HepG2 (cell line): ENCODE measurements around the gene FAIM. TPM values are rescaled to one million over a fixed set of nuclear protein-coding genes. Genes with fewer than 3 reads are reported as not detected.

ENCODE experiments used
- ELF4 ChIP-seq: sonication (generic); formaldehyde crosslinking; IDR thresholded peaks from 2 replicates; pipeline ENCODE4 v1.5.0; 2020; ENCODE audit warnings: missing genetic modification reagents, mild to moderate bottlenecking, moderate library complexity, borderline replicate concordance
- FOXK1 ChIP-seq: sonication (generic); formaldehyde crosslinking; IDR thresholded peaks from 2 replicates; pipeline ENCODE4 v1.4.0; 2020; ENCODE audit warnings: low read depth, missing genetic modification reagents, borderline replicate concordance
- HBP1 ChIP-seq: IDR thresholded peaks from 2 replicates; pipeline ENCODE4 v1.6.1; 2016; ENCODE audit warnings: low read depth, control low read depth
- HNRNPH1 ChIP-seq: fragments of 200-400 bp; formaldehyde crosslinking; optimal IDR thresholded peaks from 2 replicates; pipeline ENCODE3; 2017; ENCODE audit warnings: mild to moderate bottlenecking, low read depth, low read length
- HNRNPL ChIP-seq: fragments of 200-400 bp; formaldehyde crosslinking; IDR thresholded peaks from 2 replicates; pipeline ENCODE4 v1.6.1; 2017; ENCODE audit warnings: mild to moderate bottlenecking, low read depth, low read length
- KLF6 ChIP-seq: IDR thresholded peaks from 2 replicates; pipeline ENCODE4 v1.8.0; 2016; ENCODE audit warnings: missing biosample characterization, missing genetic modification reagents
- MTA1 ChIP-seq: sonication (generic); formaldehyde crosslinking; IDR thresholded peaks from 2 replicates; pipeline ENCODE4 v1.4.0; 2020; ENCODE audit warnings: missing genetic modification reagents, mild to moderate bottlenecking, borderline replicate concordance
- SALL2 ChIP-seq: sonication (generic); formaldehyde crosslinking; IDR thresholded peaks from 2 replicates; pipeline ENCODE4 v1.8.1; 2023; ENCODE audit warnings: mild to moderate bottlenecking, missing genetic modification reagents, inconsistent platforms
- SNRNP70 ChIP-seq: fragments of 200-400 bp; formaldehyde crosslinking; IDR thresholded peaks from 2 replicates; pipeline ENCODE4 v1.6.1; 2017; ENCODE audit warnings: mild to moderate bottlenecking, low read depth, low read length, moderate library complexity
- TAF15 ChIP-seq: fragments of 200-400 bp; formaldehyde crosslinking; IDR thresholded peaks from one replicate; pipeline ENCODE4 v1.6.1; 2018; ENCODE audit warnings: mild to moderate bottlenecking, low read depth, low read length; ENCODE audit not compliant: poor library complexity, severe bottlenecking
- TBX3 ChIP-seq: fragments of 450-650 bp; IDR thresholded peaks from 2 replicates; pipeline ENCODE4 v1.6.1; 2017; ENCODE audit warnings: antibody characterized with exemption, mild to moderate bottlenecking, inconsistent platforms, borderline replicate concordance
- ZMYM2 ChIP-seq: sonication (generic); formaldehyde crosslinking; IDR thresholded peaks from 2 replicates; pipeline ENCODE4 v1.8.0; 2022; ENCODE audit warnings: mild to moderate bottlenecking, missing genetic modification reagents
- ZNF205 ChIP-seq: IDR thresholded peaks from 2 replicates; pipeline ENCODE4 v1.6.1; 2018; ENCODE audit warnings: missing biosample characterization, missing genetic modification reagents
- ZNF468 ChIP-seq: sonication (generic); formaldehyde crosslinking; IDR thresholded peaks from 2 replicates; pipeline ENCODE4 v1.8.0; 2022; ENCODE audit warnings: mild to moderate bottlenecking, moderate library complexity, missing genetic modification reagents
- ZNF567 ChIP-seq: sonication (generic); formaldehyde crosslinking; IDR thresholded peaks from 2 replicates; pipeline ENCODE4 v1.8.1; 2023; ENCODE audit warnings: mild to moderate bottlenecking, missing genetic modification reagents, borderline replicate concordance
- ZNF644 ChIP-seq: IDR thresholded peaks from 2 replicates; pipeline ENCODE4 v1.6.1; 2016; ENCODE audit warnings: low read depth
- ZNF781 ChIP-seq: sonication (generic); formaldehyde crosslinking; IDR thresholded peaks from 2 replicates; pipeline ENCODE4 v1.5.1; 2020; ENCODE audit warnings: borderline replicate concordance, mild to moderate bottlenecking, missing genetic modification reagents; ENCODE audit errors: not compliant biosample characterization
- polyA plus RNA-seq, 8 experiments: library from polyadenylated mRNA; depleted of rRNA in 3 of 8; stranded (reverse) in 7 of 8; unstranded in 1 of 8; fragments of >200 nt; fragmentation: Illumina TruSeq in 4 of 8; extraction: Trizol in 4 of 8; gene quantifications; 2 replicates each; pipeline versions ENCODE4 v1.2.1 to v1.2.3, GENCODE V29; 2011 to 2016; ENCODE audit warnings: low read depth in 4 of 8, missing spikeins in 1 of 8, mixed read lengths in 1 of 8; ENCODE audit not compliant: insufficient read depth in 1 of 8
- total RNA-seq, 5 experiments: library from RNA; depleted of rRNA; stranded (reverse); fragments of >200 nt; fragmentation: Illumina TruSeq; extraction: Trizol; gene quantifications; 2 replicates each; pipeline ENCODE4 v1.2.3, GENCODE V29; 2016; ENCODE audit warnings: low read depth in 1 of 5
- TF ChIP-seq, protein P1 (sequence below): sonication (generic); formaldehyde crosslinking; IDR thresholded peaks from 2 replicates; pipeline ENCODE4 v1.4.0; 2020; ENCODE audit warnings: missing genetic modification reagents
- TF ChIP-seq, protein P2 (sequence below): sonication (generic); formaldehyde crosslinking; IDR thresholded peaks from 2 replicates; pipeline ENCODE4 v1.4.0; 2020; ENCODE audit warnings: missing genetic modification reagents, borderline replicate concordance
- TF ChIP-seq, protein P3 (sequence below): sonication (generic); formaldehyde crosslinking; IDR thresholded peaks from 2 replicates; pipeline ENCODE4 v1.5.1; 2020; ENCODE audit warnings: missing genetic modification reagents, mild to moderate bottlenecking, borderline replicate concordance

Gene FAIM
- total and polyA plus RNA-seq, 2 of the 13 experiments (the other 11 are each of a cell fraction or from before 2014, with no cell fraction given), result 4.3 to 25.8 TPM

- TF ChIP-seq, protein P1, sequence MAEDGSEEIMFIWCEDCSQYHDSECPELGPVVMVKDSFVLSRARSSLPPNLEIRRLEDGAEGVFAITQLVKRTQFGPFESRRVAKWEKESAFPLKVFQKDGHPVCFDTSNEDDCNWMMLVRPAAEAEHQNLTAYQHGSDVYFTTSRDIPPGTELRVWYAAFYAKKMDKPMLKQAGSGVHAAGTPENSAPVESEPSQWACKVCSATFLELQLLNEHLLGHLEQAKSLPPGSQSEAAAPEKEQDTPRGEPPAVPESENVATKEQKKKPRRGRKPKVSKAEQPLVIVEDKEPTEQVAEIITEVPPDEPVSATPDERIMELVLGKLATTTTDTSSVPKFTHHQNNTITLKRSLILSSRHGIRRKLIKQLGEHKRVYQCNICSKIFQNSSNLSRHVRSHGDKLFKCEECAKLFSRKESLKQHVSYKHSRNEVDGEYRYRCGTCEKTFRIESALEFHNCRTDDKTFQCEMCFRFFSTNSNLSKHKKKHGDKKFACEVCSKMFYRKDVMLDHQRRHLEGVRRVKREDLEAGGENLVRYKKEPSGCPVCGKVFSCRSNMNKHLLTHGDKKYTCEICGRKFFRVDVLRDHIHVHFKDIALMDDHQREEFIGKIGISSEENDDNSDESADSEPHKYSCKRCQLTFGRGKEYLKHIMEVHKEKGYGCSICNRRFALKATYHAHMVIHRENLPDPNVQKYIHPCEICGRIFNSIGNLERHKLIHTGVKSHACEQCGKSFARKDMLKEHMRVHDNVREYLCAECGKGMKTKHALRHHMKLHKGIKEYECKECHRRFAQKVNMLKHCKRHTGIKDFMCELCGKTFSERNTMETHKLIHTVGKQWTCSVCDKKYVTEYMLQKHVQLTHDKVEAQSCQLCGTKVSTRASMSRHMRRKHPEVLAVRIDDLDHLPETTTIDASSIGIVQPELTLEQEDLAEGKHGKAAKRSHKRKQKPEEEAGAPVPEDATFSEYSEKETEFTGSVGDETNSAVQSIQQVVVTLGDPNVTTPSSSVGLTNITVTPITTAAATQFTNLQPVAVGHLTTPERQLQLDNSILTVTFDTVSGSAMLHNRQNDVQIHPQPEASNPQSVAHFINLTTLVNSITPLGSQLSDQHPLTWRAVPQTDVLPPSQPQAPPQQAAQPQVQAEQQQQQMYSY (CRISPR knock-in tag), result no peak; the same call in 1 of the 2 replicates
- TF ChIP-seq ELF4 (CRISPR knock-in tag) (no peak), ZNF468 (CRISPR knock-in tag) (0 out of 2 replicates have a peak, but pooled peaks have one; percentile 75), TBX3 (no peak), ZNF567 (CRISPR knock-in tag) (0 out of 2 replicates have a peak, but pooled peaks have one; percentile 31), SALL2 (peak; percentile 56; the same call in 1 of the 2 replicates), TAF15 (no peak), ZNF644 (no peak), ZNF781 (CRISPR knock-in tag) (peak; percentile 72), FOXK1 (CRISPR knock-in tag) (0 out of 2 replicates have a peak, but pooled peaks have one; percentile 46), KLF6 (peak; percentile 79; the same call in 1 of the 2 replicates), SNRNP70 (no peak), HBP1 (no peak), HNRNPH1 (no peak), HNRNPL (0 out of 2 replicates have a peak, but pooled peaks have one; percentile 46), ZNF205 (CRISPR knock-in tag) (peak; percentile 43; the same call in 1 of the 2 replicates), ZMYM2 (CRISPR knock-in tag) (no peak), MTA1 (CRISPR knock-in tag) (peak; percentile 52; the same call in 1 of the 2 replicates)
- TF ChIP-seq, protein P2, sequence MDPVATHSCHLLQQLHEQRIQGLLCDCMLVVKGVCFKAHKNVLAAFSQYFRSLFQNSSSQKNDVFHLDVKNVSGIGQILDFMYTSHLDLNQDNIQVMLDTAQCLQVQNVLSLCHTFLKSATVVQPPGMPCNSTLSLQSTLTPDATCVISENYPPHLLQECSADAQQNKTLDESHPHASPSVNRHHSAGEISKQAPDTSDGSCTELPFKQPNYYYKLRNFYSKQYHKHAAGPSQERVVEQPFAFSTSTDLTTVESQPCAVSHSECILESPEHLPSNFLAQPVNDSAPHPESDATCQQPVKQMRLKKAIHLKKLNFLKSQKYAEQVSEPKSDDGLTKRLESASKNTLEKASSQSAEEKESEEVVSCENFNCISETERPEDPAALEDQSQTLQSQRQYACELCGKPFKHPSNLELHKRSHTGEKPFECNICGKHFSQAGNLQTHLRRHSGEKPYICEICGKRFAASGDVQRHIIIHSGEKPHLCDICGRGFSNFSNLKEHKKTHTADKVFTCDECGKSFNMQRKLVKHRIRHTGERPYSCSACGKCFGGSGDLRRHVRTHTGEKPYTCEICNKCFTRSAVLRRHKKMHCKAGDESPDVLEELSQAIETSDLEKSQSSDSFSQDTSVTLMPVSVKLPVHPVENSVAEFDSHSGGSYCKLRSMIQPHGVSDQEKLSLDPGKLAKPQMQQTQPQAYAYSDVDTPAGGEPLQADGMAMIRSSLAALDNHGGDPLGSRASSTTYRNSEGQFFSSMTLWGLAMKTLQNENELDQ (CRISPR knock-in tag), result no peak
- TF ChIP-seq, protein P3, sequence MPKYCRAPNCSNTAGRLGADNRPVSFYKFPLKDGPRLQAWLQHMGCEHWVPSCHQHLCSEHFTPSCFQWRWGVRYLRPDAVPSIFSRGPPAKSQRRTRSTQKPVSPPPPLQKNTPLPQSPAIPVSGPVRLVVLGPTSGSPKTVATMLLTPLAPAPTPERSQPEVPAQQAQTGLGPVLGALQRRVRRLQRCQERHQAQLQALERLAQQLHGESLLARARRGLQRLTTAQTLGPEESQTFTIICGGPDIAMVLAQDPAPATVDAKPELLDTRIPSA (CRISPR knock-in tag), result no peak; the same call in 1 of the 2 replicates
Measured at GRCh38 chr3:138608322-138609135, at the start of gene FAIM (continued).
